GM12801 (cell line): ENCODE measurements around the gene CNST.

ENCODE experiments used
- CTCF ChIP-seq: IDR thresholded peaks from one replicate; pipeline ENCODE4 v1.5.1; 2011; ENCODE audit warnings: control low read depth; ENCODE audit not compliant: insufficient read length; ENCODE audit errors: extremely low read depth

Gene CNST

GRCh38 chr1:246677842-246678241 is 111.6 kb downstream of the CNST start:
- TF ChIP-seq CTCF, result no peak

- no peak for TF ChIP-seq CTCF
These were observed 112.8 kb downstream of the CNST start for GRCh38 chr1:246678816-246679793.

- TF ChIP-seq CTCF, result no peak
These were observed 113.5 kb downstream of the CNST start for GRCh38 chr1:246679794-246680177.

- TF ChIP-seq CTCF, result no peak
These were observed 113.9 kb downstream of the CNST start for GRCh38 chr1:246680190-246680589.

DNA sequence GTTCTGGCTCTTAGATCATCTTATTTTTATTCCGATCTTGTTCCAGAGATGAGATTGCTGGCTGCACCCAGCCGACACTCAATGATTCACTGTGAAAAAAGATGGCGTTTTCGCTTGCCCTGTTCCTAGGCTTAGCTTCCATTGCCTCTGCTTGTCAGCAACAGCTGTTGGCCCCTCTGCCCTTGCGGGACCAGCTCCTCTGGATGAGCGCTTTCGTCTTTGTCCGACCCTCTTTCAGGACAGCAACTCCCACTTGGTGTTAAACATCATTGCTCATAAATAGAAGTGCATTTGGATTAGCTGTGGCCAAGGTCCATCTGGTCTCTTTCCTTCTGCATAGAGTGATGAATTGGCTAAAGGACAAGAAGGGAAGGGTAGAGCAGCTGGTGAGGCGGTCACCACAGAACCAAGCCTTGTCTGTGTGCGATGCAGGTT is 114.5 kb downstream of the CNST start:
- no peak for TF ChIP-seq CTCF

DNA sequence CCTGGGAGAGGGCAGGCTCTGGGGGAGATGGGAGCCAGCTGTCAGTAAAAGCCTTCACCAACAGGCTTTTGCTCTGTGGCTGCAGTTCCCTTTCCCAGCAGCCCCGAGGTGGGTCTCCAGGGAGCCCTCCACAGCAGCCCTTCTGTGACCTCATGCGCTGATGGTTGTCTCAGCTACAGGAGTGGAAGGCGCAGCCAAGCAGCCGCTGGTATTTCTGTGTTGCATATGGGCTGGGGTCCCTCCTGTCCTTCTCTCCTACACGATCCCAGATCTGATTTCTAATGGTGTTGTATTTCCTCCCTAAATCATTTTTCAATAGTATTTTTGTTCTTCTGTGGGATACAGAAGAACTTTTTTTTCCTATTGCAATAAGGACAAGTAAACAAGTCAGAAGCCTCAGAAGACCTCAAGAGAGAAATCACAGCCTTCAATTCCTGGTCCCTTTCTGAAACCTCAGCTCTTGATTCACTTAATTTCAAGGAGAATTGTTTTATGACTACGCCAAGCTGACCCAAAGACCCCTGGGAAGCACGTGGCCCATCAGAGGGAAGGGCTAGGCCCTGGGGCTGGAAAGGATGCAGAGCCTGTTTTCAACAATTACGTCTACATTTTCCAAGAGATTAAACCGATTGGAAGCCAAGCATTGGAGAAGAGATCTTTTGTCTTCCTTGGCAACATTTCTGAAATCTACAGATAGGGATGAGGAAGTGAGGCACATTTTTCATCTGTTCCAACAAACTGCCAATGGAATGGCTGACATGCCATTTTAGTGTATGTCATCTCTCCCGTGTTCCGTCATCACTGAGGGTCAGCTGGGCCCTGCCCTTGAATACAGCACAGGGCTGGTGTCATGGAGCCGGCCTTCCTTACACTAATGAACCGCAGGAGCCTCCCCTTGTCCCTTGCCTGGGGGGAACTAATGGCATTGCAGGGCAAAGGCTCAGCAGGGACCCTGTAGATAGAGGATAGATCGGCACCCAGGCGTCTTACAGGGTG is 115.9 kb downstream of the CNST start:
- TF ChIP-seq CTCF, result no peak

DNA sequence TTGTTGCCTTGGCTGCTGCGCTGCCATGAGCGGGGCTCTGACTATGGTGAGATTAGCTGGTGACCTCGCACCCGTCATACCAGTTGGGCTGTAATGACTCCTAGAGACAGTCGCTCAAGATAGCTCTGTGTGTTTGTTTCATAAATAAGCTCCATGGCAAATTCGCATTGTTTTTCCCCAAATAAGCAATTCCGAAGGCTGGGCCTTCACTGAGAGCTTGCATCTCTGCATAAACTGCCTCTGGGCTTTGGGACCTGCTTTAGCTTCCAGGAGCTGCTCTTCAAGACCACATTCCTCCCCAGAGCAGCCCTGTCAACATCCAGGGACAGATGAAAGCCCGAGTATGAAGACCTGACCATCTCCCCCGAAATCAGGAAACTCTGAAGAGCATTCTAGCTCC is 117.3 kb downstream of the CNST start:
- TF ChIP-seq CTCF, result no peak
